Measurements from ENCODE around the gene EFNA2.

EFNA2 gene

GRCh38 chr19:1279782-1280341, 5.8 kb upstream of the EFNA2 start:
- no peak overlapping the region for H3K4me3 ChIP-seq (ENCODE audit: low read depth, low read length)
- DNase-seq (ENCODE audit: low read depth) = no peak
- TF ChIP-seq CTCF (IDR thresholded peaks at IDR 0.05; ENCODE audit: control insufficient read depth, extremely low read depth, insufficient read depth) = peak; percentile 91

- DNase-seq (ENCODE audit: low read depth) = no peak
- H3K4me3 ChIP-seq (ENCODE audit: low read depth, low read length) = no peak overlapping the region
- no peak for TF ChIP-seq CTCF (IDR thresholded peaks at IDR 0.05; ENCODE audit: control insufficient read depth, extremely low read depth, insufficient read depth)
These were observed 4.8 kb upstream of the EFNA2 start for GRCh38 chr19:1280636-1281568.

GRCh38 chr19:1281569-1282287, 3.9 kb upstream of the EFNA2 start:
- DNase-seq (ENCODE audit: low read depth) = no peak
- no peak overlapping the region for H3K4me3 ChIP-seq (ENCODE audit: low read depth, low read length)
- TF ChIP-seq CTCF (IDR thresholded peaks at IDR 0.05; ENCODE audit: control insufficient read depth, extremely low read depth, insufficient read depth) = no peak

GRCh38 chr19:1282588-1283206, 3.0 kb upstream of the EFNA2 start:
- TF ChIP-seq CTCF (IDR thresholded peaks at IDR 0.05; ENCODE audit: control insufficient read depth, extremely low read depth, insufficient read depth) = no peak
- no peak overlapping the region for H3K4me3 ChIP-seq (ENCODE audit: low read depth, low read length)
- no peak for DNase-seq (ENCODE audit: low read depth)

- TF ChIP-seq CTCF (IDR thresholded peaks at IDR 0.05; ENCODE audit: control insufficient read depth, extremely low read depth, insufficient read depth) = no peak
- DNase-seq (ENCODE audit: low read depth) = no peak
These were observed 2.3 kb upstream of the EFNA2 start for GRCh38 chr19:1283207-1283916.

GRCh38 chr19:1283917-1284292, 1.8 kb upstream of the EFNA2 start:
- no peak for TF ChIP-seq CTCF (IDR thresholded peaks at IDR 0.05; ENCODE audit: control insufficient read depth, extremely low read depth, insufficient read depth)
- H3K4me3 ChIP-seq (ENCODE audit: low read depth, low read length) = no peak overlapping the region
- DNase-seq (ENCODE audit: low read depth) = no peak

More at GRCh38 chr19:1283207-1283916, 2.3 kb upstream of the EFNA2 start:
- no peak overlapping the region for H3K4me3 ChIP-seq (ENCODE audit: low read depth, low read length)
